HG02981 (cell line): Measurements from ENCODE around the gene CCR3.

Experiments
- ATAC-seq: cut with Tn5 transposase; IDR thresholded peaks from one replicate; pipeline ENCODE4 v1.9.1; 2021; ENCODE audit warnings: mild to moderate bottlenecking, moderate library complexity; ENCODE audit not compliant: unreplicated experiment

CCR3 gene

DNA sequence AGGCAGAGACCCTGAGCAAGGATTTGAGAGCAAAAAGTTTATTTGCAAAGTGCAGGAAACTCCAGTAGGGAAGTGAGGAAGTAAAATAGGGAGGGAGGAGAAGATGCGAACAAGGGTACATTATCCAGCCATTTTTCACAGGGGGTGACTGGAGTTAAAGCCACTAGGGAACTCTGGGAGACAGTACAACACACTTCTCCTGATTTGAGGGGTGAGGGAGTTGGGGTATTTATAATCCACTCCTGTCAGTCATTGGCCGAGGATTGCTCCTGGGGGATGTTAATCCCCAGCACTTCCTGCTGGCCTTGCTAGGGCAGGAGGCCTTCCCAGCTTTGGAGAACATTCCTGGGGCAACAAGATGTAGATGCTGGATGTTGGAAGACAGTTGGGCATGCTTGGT is 28.2 kb downstream of the CCR3 start:
- ATAC-seq: no peak

DNA sequence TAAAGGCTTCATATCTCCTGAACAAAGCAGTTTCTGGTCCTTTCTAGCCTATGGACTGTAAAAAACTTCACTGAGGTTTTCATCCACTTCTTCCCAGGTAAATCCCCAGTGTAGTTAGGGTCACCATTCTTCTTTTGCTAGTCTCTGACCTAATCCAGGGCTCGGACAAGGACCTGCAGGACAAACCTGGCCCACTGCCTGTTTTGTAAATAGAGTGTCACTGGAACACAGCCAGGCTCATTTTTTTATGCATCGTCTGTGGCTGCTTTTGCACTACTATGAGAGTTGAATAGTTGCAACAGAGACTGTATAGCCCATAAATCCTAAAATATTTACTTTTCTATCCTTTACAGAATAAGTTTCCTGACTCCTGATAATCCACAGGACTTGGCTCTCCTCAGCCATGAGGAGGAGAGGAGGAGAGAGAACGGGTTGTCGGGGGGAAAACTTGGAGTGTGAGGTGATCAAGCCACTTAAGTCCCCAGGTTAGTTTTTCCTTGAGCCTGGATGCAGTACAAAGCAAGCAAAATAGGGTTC is 29.0 kb downstream of the CCR3 start:
- no peak for ATAC-seq

- ATAC-seq: no peak
Observed at GRCh38 chr3:46272028-46272451, 29.8 kb downstream of the CCR3 start.

DNA sequence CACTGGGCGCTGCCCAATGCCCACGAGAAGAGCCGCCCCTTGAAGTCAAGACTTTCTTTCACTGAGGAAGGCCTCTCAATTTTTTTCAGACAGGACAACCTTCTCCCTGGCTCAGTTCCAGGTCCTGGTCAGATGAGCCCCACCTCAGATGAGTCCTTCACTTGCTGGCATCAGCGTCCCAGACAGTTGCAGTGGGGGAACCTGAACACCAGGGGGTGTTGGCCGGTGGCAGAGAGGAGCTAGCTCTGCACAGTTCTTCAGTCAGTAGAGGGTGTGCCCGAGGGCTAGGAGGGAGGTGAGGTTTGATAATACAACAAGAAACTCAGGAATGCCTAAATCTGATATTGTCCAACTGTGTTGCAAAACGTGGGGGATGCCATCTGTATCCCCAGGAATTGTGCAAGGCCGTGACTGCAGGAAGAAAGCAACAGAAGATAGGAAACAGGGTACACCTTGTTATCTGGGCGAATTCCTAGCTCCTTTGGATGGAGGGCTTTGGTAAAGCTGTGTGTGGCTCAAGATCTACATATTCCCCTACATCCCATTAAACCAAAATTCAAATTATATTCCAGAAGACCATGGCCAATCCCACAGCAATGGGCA is 34.3 kb downstream of the CCR3 start:
- no peak for ATAC-seq

DNA sequence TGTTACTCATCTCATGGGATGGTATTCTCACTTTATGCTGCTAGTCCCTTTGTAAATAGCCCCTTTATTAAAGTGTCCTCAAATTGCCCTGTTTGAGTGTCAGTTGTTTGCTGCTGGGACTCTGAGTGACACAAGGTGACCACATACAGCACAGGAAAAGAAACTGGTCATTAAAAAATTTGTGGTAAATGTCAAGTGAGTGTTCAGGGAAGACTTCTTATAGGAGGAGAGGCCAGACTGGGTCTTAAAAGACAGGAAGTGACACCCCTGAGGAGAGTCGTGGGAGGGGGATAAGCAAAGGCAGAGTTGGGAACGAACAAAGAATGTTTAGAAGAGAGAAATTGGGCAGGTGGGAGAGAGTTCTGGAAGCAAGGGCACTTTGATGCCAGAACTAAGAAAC is 35.2 kb downstream of the CCR3 start:
- no peak for ATAC-seq

- no peak for ATAC-seq
Observed at GRCh38 chr3:46278816-46279672, 36.8 kb downstream of the CCR3 start.

DNA sequence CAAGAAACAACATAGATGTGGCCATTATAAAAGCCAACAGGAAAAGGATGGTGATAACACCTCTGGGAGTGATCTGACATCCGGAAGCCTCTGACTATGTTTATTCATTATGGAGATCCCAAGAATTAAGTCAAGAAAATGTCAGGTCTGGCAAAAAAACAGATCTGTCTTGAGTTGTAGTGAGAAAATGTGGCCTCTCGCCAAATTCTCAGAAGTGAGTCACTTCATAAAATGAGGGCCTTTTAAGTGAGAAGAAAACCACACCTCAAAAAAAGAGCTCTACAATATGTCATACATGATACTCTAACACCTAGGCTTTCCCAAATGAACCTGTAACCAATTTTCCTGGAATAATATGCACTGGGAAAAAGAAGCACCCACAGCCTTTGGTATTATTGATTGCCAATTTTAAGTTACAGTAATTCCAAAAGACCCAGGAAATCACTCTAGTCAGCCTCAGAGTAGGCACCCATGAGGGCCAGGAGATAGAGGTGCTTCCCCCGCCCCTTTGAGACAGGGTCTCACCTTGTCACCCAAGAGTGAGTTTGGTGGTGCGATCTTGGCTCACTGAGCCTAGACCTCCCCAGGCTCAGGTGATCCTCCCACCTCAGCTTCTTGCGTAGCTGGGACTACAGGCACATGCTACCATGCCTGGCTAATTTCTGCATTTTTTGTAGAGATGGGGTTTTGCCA is 38.0 kb downstream of the CCR3 start:
- no peak for ATAC-seq

DNA sequence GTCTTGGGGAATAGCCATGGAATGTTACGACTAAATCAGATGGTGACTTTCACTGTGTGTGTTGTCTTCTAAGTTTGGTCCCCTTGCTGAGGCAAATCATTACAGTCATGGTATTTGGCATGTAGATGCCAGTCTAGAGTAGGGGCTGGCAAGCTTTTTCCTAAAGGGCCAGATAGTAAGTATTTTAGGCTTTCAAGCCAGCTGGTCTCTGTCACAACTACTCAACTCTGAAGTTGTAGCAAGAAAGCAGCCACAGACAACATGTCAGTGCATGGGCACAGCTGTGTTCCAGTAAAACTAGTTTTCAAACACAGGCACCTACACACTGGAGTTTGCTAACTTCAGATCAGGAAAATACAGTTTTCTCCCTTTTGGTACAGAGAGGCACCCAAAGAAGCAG is 39.3 kb downstream of the CCR3 start:
- ATAC-seq: no peak

DNA sequence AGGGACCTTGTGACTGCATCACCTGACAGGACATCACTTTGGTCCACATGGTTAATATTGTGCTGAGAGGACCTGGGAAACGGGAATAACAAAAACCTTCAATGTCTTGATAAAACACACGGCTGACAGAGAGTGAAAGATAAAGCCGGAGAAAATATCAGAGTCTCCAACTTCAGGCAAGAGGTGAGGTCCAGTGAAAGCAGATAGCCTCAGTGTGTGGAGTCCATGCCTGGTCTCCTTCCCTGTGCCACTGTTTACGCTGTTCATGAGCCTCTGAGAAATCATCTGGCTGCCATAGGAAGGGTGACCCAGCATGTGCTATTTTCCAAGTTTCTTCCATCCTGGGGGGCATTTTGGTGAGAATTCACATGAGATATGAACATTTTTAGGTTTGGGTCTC is 39.8 kb downstream of the CCR3 start:
- no peak for ATAC-seq

- ATAC-seq: no peak
Observed at GRCh38 chr3:46282696-46283095, 40.4 kb downstream of the CCR3 start.

GRCh38 chr3:46283881-46284450 is 41.7 kb downstream of the CCR3 start:
- ATAC-seq: no peak

GRCh38 chr3:46284981-46285683 is 42.9 kb downstream of the CCR3 start:
- no peak for ATAC-seq

- no peak for ATAC-seq
Observed at GRCh38 chr3:46285931-46286619, 43.8 kb downstream of the CCR3 start.

- ATAC-seq: no peak
Observed at GRCh38 chr3:46286947-46287565, 44.8 kb downstream of the CCR3 start.

GRCh38 chr3:46289551-46289950 is 47.3 kb downstream of the CCR3 start:
- no peak for ATAC-seq

- ATAC-seq: no peak
Observed at GRCh38 chr3:46289966-46290365, 47.7 kb downstream of the CCR3 start.

GRCh38 chr3:46291046-46291445 is 48.8 kb downstream of the CCR3 start:
- no peak for ATAC-seq

GRCh38 chr3:46293035-46293724 is 50.9 kb downstream of the CCR3 start:
- no peak for ATAC-seq
